GM19099 (cell line): ENCODE results near the gene DHRS12.

Experiments used
- POLR2A ChIP-seq: IDR thresholded peaks from 3 replicates; pipeline ENCODE4 v1.6.1; 2011; ENCODE audit warnings: low read depth; ENCODE audit not compliant: insufficient read length; ENCODE audit errors: extremely low read depth

The DHRS12 gene

DNA sequence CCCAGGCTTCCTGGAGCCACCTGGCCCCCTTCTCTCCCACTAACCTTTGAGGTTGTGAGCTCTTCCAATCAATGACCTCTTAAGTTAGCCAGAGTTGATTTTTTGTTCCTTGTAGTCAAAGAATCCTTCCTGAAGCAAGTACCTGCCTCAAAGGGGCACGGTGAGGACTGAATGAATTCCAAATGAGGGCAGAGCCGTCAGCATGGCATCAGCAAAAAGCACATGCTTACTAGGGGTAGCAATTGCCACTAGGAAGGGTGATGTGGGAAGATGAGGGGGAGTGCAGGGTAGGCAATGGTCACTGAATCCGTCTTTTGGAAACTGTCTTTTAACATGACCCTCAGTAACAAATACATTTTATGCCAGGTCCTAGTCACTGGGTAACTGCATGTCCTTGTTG is 15.6 kb upstream of the DHRS12 start:
- no peak for TF ChIP-seq POLR2A

DNA sequence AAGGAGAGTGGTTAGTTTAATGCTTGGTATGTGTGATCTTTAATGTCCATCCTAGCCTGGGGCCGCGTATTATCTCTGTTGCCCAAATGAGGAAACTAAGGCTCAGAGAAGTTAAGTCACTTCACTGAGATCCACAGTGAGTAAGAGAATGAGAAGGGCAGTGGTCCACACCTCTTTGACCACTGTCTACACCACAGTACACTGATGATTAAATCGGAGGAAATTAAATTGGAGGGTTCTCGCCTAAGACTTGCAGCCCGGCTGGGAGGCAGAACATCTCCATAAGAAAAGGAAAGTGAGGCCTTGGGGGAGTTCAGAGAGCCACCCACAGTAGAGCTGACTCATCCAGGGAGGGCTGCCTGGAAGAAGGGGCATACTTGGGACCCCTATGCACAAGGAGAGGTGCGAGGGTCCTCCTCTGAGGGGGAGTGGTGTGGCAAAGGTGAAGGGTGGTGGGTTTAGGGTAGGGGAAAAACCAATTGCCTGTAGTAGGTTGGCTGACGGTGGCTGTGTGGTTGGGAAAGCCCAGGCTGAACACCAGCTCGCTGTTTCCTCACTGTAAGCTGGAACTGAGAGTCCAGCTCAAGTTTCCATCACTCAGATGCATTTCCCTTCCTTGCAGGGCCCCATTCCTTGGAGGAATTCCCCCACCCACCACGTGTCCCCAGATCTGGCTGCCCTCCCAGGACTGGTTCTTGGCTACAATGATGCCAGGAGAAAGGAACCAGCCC is 15.0 kb upstream of the DHRS12 start:
- TF ChIP-seq POLR2A: no peak

DNA sequence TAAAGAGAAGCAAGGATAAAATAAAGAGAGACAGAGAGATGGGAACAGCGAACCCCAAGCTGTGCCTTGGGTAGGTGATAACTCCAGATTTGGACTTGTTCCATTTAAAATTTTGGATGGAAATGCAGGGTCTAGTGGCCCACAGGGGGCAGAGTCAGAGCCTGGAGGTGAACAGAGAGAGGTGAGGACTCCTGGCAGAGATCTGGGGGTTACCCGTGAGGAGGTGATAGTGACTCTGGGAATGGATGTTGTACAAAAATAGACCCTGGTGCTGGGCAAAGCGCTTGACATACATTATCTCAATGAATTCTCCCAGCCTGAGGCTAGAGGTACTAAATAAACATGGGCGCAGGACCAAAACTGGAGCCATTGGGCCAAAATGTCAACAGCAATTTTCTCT is 14.3 kb upstream of the DHRS12 start:
- TF ChIP-seq POLR2A: no peak

DNA sequence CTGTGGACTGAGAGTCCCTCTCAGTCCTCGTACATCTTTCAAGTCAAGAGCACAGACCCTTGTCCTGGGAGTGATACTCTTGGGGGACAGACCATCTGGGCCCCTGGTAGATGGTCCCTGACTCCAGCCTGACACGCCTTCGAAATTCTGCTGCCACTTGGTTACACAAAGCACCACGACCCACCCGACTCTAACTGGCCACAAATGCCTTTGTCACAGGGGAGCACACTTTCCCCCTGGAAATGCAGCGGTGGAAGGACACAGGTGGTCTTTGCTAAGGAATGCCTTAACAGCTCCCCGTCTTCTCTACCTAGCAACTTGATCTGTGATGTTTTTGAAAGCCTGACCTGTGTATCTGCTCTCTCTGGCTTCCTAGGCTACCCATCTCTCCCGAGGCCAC is 13.8 kb upstream of the DHRS12 start:
- TF ChIP-seq POLR2A: no peak

DNA sequence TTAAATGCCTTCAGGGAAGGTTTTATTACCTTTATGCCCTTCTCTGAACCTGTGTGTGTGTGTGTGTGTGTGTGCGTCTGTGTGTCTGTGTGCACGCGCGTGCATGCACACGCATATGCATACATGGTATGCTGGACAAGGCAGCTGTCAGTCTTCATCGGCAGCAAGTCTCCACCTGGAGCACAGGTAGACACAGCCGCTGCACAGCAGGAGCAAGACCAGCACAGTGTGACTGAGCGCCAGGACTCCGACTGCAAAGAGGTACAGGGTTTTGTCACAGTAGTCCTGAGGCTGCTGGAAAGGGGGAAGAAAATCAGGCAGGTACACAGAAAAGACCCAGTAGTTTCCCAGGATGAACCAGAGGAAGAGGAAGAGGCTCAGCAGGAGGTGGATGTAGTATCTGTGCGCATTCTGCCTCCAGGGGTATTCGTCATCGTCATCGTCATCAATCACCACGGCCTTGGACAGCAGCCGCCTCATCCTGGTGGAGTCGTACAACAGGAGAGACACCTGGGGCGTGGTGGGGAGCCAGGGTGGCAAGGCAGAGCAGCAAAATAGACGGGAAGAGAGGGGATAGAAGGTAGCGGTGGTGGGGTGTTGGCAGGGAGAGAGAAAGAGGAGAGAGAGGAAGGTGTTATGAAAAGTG is 12.8 kb upstream of the DHRS12 start:
- no peak for TF ChIP-seq POLR2A

DNA sequence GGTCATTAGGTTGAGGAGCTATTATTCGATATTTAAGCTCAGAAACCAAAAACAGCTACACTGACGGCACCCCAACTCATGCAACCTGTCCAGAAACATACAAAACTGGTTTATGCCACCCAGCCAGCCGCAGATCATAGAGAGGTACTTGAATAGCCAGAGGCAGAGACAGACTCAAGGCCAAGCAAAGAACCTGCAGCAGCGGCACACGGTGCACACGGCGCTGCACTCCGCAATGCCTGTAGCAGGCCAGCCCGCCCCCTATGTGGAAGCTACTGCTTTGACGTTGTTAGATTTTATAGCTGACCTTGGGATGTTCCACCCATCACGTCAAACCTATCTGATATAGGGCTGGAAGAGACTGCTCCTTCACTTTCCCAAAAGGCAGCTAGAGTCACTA is 11.9 kb upstream of the DHRS12 start:
- TF ChIP-seq POLR2A: no peak

DNA sequence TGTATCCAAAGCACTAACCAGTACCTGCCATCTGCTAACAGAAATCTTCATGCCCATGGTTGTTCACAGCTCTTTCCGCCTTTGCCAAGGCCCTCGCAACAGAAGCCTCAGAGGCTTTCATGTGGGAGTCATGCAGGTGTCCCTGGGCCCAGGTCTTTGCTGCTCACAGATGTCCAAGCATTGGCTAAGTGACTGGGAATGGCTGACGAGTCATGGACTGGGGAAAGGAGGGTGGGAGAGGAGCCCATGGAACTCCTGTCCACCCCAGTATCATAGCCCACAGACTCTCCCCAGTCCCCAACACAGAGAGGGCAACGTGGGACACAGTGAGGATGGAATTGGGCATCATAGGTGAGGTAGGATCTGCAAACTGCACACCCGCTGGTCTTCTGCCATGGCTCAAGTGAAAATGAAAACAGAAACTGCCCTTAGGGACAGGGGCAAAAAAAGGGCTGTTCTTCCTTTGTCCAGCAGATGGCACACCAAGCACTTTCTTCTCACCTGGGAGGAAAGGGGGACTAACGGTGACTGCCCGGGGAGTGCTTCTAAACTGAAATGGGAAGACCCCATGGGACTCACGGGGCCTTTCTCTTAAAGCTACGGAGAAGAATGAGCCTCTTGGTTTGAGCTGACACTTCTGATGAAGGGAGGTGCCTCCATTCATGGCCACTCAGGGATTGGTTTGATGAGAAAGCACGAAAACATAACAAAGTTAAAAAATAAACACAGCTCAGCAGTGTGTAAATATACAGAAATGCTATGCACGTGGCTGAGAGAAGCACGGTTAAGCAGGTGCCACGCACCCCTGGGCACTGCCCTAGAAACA is 11.1 kb upstream of the DHRS12 start:
- TF ChIP-seq POLR2A: peak; percentile 44

DNA sequence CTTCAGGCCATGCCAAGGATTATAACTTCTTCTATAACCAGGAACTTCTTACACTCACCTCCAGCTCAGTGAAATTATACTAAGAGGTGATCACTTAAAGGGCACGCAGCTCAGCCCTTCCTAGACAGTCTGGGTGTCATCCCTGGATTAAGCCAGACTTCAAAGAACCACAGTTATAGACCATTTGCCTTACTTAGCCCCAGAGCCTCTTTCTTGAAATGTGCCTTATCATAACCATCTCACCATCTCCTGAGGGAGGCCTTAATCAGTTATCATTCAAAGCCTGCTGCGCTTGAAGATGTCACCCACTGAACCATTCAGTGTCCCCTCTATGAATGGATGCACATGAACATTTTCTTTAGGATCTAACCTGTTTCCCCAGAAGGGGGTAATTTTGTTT is 10.1 kb upstream of the DHRS12 start:
- TF ChIP-seq POLR2A: no peak

DNA sequence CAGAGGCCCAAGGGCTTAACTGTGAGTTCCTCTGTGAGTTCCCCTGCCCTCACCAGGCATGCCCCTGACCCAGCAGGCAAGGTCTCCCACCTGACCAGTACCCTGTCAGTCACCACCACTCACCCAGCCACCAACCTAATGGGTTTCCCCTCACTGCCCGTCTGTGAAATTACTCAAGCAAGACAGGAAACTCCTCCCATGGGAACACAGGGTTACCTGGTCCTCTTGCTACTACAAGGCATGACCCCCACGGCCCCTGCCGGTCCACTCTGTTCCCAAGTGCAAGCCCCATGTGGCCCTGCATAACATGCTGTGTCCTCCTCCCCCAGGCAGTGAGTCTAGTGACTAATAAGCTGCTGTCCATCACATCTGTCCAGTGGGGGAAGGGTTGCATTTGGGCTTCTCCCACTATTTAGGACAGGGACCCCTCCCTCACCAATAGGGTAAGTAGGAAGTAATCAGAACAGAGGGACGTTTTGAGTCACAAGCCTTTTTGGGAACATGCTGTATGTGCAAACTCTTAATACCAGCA is 8.0 kb upstream of the DHRS12 start:
- TF ChIP-seq POLR2A: no peak

DNA sequence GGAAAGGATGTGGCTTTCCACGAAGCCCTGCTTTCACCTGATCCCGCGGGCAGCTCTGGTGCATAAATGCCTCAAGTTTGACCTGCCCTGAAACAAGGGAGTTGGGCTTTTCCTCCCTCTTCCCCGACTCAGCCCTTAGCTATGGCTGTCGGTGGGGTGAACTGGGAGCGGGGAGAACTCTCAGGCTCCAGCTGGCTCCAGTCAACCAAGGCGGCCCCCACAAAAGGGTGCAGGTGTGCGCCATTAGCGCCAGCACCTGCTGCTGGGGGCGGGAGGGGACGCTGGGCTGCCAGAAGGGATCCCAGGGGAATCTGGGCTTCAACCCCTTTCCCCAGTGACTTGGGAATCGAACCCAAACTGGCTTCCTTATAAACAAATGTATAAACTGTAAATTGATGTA is 7.1 kb upstream of the DHRS12 start:
- no peak for TF ChIP-seq POLR2A

DNA sequence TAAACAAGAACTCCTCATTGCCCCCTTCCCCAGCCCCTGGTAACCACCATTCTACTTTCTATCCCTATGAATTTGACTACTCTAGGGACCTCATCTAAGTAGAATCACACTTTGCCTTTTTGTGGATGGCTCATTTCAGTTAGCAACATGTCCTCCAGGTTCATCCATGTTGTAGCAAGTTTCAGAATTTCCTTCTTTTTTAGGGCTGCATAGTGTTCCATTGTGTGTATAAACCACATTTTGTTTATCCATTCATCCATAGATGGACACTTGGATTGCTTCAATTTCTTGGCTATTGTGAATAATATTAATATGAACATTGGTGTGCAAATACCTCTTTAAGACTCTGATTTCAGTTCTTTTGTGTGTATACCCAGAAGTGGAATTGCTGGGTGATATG is 4.8 kb upstream of the DHRS12 start:
- no peak for TF ChIP-seq POLR2A

DNA sequence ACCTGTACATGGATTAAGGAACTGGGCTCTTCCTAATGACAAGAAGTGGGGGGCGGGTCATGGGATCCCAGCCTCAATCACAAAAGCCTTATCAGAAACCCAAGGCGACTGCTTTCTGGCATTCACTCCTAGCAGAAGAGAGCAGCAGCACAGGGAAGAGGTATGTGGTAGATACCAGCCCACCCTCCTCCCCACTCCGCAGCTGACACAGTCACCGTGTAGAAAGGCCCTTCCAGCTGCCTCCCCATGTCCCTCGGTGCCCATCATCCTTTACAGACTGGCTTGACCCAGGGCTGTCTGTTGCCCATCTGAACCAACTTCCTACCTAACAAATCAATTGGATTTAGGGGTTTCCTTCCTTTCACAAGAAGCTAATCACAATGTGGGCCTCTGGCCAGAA is 3.1 kb upstream of the DHRS12 start:
- no peak for TF ChIP-seq POLR2A

DNA sequence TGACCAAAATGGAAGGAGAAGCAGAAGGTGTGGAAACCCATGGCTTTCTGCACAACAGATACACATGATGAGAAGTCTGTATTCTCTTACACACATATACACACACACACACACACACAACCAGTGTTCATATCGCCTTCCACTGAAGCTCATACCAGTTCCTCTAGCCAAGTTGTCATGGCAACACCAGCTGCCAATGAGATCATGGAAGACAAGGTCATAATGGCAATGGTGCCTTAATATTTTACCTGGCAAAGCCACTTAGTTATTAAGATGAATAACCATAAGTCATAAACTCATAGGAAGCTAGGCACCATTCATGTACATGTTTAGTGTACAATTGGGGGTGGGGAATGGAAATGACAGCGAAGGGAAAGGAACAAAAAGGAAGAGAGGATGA is 2.6 kb upstream of the DHRS12 start:
- TF ChIP-seq POLR2A: no peak

DNA sequence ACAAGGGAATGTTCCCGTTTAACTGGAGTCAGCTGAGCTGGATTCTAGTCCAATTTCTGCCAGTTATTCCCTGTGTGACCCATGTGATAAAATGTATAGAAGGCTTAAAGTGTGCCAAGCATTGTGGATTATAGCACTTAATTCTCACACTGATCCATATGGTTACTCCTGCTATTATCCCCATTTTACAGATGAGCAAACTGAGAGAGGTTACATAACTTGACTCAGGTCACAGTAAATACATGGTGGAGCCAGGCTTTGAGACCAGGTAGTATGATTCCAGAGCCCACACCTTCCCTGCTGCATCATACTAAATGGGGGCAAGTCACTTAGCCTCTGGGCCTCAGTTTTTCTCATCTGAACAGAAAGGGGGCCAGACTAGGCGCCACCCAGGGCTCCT is 2.0 kb upstream of the DHRS12 start:
- TF ChIP-seq POLR2A: no peak

DNA sequence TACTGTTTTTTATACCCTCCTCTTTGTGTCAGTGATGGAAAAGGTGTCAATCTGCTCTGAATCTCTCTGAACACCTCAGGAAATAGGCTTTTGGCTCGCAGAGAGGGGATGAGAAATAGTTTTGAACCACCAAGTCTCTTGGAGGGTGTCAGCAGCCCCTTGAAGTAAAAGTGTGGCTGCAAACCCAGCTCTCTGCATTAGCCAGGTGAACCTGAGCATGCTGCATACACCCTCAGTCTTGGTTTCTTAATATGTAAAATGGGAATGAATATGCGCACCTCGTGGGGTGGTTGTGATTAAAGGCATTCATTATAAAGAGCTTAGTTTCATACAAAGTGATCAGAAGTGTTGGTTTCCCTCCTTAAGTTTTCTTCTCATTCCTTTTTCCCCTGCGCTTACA is 1.4 kb upstream of the DHRS12 start:
- no peak for TF ChIP-seq POLR2A
